Dermis microvascular lymphatic vessel endothelial cell (primary cell): Measurements from ENCODE around the gene FAM156A. TPM values are rescaled to one million over a fixed set of nuclear protein-coding genes. Genes with fewer than 3 reads are reported as not detected.
A peak's percentile ranks its signal among the peaks of the same experiment; 100 is the strongest.
"Not testable (repeated sequence)": the region's sequence is repeated elsewhere in the genome, so short reads cannot be mapped to it uniquely, and the experiment has no call there.

Experiments
- DNase-seq, 2 donors: peaks; one replicate each; pipeline versions ENCODE4 v3.0.0 to v3.0.0-alpha.2; 2010; ENCODE audit warnings: low read depth in 2 of 2
- total RNA-seq: library from RNA; depleted of rRNA; stranded (reverse); fragments of >200 nt; gene quantifications from 2 replicates; pipeline ENCODE4 v1.2.1, GENCODE V29; 2014

Gene FAM156A
- total RNA-seq, 1 donor from 2014 or later = 4.9 TPM

DNA sequence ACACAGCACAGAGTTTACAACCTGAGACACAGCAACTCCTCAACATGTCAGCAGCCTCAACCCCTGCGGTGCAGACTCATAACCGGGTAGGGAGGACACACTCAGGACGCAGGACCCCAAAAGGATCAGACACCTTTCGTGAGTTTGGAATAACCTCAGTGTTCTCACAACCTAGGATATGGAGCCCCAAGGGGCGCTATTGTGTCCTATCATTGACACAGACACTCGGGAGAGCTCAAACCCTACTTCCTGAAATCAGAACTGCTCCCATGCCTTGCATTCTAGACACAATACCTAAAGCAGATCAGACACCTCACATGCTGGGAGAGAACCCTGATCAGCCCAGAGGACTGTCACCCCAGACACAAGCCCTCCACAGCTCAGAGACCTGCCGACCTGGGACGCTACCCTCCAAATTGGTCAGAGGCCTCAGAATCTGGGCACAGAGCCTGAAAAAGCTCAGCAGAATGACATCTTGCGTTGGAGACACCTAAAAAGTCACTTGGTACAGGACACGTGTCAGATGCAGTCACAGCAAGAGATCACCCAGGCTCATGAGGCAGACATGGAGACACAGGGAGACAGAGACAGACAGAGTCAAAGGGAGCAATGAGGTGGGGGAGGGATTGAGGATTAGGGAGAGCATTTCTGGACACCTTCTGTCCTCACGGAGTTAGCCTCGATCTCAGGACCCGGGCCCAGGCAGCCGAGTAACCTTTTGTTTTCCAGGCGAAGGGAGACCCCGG lies 8.8 kb upstream of the FAM156A start:
- DNase-seq = not testable (repeated sequence)

GRCh38 chrX:52958961-52959360 lies 643 bp upstream of the FAM156A start:
- not testable (repeated sequence) for DNase-seq

- DNase-seq = not testable (repeated sequence)
Measured at GRCh38 chrX:52949884-52950283, 8.4 kb downstream of the FAM156A start.

DNA sequence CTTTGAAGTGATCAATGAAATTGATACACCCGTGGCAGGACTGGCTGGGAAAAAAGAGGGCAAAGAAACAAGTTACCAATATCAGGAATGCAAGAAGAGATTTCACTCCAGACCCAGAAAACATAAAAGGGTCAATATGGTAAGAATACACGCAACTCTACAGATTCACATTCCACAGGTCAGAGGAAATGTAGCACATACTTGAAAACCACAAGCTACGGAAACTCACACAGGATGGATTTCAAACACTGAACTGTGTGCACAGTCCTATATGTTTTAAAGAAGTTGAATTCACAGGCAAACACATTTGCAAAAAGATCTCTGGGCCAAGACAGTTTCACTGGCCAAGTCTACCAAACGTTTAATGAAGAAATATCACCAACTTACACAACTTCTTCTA lies 9.0 kb downstream of the FAM156A start:
- DNase-seq = not testable (repeated sequence)

DNA sequence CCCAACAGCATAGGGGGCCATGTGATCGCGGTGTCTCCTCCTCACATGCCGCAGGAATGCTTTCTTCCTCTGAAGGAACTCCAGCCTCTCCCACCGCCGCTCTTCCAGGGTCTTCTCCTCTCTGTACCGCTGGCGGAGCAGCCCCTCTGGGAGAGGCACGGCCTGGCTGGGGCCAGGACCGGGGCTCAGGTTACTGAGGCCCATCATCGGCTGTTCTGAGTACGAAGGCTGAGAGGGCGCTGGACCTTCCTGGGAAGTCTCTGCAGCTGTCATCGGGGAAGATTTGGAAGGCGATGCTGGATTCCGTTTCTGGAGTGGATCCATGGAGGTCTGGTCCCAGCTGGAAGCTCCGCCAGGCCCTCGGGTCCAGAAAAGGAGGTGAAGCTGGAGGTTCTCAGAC lies 10.1 kb downstream of the FAM156A start:
- not testable (repeated sequence) for DNase-seq

GRCh38 chrX:52947501-52947900 lies 10.8 kb downstream of the FAM156A start:
- DNase-seq = not testable (repeated sequence)

- DNase-seq = not testable (repeated sequence)
Measured at GRCh38 chrX:52945838-52946494, 12.4 kb downstream of the FAM156A start.

GRCh38 chrX:52941728-52942127 lies 16.6 kb downstream of the FAM156A start:
- not testable (repeated sequence) for DNase-seq

- not testable (repeated sequence) for DNase-seq
Measured at GRCh38 chrX:52940704-52941103, 17.6 kb downstream of the FAM156A start.

GRCh38 chrX:52935470-52935784 lies 22.9 kb downstream of the FAM156A start:
- DNase-seq = not testable (repeated sequence)

GRCh38 chrX:52934704-52935469 lies 23.4 kb downstream of the FAM156A start:
- DNase-seq = peak; percentile 90 to 93

- DNase-seq = peak in 1 of 2 donors; percentile 13
Measured at GRCh38 chrX:52933976-52934703, 24.2 kb downstream of the FAM156A start.

DNA sequence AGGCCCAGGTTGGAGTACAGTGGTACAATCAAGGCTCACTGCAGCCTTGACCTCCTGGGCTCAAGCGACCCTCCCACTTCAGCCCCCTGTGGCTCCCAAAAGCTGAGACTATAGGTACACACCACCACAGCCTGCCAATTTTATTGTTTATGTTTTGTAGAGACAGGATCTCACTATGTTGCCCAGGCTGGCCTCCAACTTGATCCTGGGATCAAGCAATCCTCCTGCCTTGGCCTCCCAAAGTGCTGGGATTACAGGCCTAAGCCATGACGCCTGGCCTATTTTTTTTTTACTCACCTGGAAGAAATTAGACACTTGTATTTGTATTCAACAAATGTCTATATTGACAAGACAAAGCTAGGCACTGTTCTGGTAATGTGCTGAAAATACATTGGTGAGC lies 25.1 kb downstream of the FAM156A start:
- no peak for DNase-seq

- not testable (repeated sequence) for DNase-seq
Measured at GRCh38 chrX:52930214-52930613, 28.1 kb downstream of the FAM156A start.

DNA sequence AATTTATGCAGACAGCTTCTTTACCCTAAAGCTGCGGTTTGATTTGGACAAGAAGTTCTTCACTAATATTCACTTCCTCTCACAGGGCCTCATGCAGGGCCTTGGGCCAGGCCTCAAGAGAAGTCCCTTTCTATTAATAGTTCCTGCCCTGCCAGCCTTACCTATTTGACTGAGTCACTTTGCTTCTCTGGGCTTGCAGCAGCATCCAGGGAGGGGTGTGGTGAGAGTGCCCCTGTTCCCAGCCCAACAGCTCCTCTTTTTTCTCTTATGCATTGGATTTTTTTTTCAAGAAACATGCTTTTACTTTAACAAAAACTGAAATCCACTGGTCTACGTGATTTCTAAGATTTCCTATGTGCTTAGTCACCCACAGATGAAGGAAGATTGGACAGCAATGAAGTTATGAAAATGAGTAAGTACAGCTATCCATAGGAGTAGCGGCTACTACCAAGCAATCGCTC lies 34.5 kb downstream of the FAM156A start:
- DNase-seq = no peak

DNA sequence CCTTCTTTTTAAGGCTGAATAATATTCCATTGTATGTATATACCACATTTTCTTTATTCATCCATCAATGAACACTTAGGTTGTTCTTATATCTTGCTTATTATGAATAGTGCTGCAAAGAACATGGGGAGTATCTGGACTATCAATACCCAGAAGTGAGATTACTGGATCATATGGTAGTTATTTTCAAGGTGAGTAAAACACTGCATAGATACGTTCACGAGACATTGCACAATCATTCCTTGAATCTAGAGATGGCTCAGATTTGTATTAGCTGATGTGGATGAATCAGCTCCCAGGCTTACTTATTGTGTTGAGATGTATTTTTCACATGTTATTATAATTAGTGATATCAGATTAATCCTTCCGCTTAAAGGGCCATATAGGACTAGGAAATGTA lies 43.6 kb downstream of the FAM156A start:
- not testable (repeated sequence) for DNase-seq

DNA sequence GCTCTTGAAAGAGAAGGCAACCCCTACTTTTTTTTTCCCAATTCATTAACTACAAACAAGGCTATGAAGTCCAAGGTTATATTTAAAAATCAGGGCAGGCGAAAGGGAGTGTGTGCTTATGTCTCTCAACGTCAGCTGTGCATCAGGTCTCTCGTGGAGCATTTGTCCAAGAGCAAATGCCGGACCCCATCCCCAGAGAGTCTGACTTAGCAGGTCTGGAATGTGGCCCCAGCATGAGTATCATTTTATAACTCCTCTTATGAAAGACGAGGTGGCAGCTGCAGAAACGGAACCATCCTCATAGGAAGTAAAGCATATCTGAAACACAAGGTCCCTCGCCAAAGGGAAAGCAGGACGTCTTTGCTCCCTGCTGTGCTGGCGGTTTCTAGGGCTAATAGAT lies 44.6 kb downstream of the FAM156A start:
- not testable (repeated sequence) for DNase-seq

DNA sequence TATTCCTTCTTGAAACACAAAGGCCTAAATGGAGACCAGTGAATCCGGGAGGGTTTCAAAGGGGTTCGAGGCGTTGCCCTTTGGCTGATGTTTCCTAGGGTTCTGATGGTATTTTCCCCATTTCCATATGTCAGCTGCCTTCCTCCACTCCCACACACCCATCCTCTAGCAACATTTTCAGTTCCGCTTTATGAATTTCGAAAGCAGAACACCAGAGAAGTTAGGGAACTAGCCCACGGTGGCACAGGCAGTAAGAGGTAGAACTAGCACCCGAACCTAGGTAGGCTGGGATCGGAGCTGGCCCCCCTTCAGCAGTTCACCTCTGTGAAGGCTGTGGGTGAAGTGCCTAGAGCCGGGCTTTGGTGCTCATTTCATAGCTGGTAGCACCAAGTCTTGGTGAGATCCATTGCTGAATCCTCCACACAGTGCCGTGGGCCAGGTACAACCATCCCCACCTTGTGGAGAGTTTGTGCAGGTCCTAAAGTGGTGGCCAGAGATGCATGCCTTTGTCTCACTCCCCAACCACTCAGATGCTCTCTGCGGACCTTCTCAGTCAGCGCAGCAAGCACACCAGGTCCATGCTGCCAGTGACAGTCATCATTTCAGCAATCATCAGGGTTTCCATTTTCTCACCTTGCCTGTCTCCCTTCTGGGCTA lies 48.9 kb downstream of the FAM156A start:
- DNase-seq = not testable (repeated sequence)

DNA sequence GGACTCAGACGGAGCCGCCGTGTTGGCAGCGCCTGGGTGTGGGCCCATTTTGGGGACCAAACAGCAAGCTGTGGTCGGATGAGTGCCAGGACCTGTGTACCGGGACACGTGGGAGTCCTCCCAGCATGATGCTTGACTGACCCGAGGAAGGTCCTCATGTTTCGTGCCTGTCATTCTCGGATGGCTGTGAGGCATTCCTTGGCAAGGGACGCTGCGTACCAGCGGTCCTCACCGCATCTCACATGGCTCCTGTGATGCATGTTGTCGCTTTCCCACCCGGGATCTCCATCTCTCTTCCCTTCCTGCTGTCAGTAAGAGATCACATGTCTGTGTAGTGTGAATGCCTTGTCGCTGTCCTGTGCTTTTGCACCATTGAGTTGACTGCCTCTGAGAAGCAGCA lies 50.4 kb downstream of the FAM156A start:
- DNase-seq = not testable (repeated sequence)

- DNase-seq = not testable (repeated sequence)
Measured at GRCh38 chrX:52907137-52907536, 51.2 kb downstream of the FAM156A start.

GRCh38 chrX:52906072-52906471 lies 52.2 kb downstream of the FAM156A start:
- DNase-seq = not testable (repeated sequence)
